Prostate gland (tissue), 2 donors: ENCODE results near the gene SCYL3. TPM values are rescaled to one million over a fixed set of nuclear protein-coding genes. Genes with fewer than 3 reads are reported as not detected.

ENCODE experiments used
- DNase-seq: peaks from one replicate; pipeline ENCODE4 v3.0.0-alpha.2; 2019; ENCODE audit warnings: low spot score
- H3K27ac ChIP-seq, 2 donors: fragments of 200-600 bp; sonication (generic); 2 replicates each; pipeline ENCODE4 v1.5.1; 2017 to 2019
- H3K27me3 ChIP-seq: fragments of 200-600 bp; sonication (generic); replicated peaks from 2 replicates; pipeline ENCODE4 v1.5.1; 2019; ENCODE audit not compliant: insufficient read depth
- H3K36me3 ChIP-seq, 2 donors: fragments of 200-600 bp; sonication (generic); 1 replicate in 1 of 2; 2 replicates in 1 of 2; pipeline versions ENCODE4 v1.5.1 to v1.8.1; 2017 to 2019
- H3K4me1 ChIP-seq: fragments of 200-600 bp; sonication (generic); replicated peaks from 2 replicates; pipeline ENCODE4 v1.5.1; 2019
- H3K4me3 ChIP-seq, 2 donors: fragments of 200-600 bp; sonication (generic); 2 replicates each; pipeline ENCODE4 v1.5.1; 2017 to 2019
- H3K9me3 ChIP-seq: fragments of 200-600 bp; sonication (generic); 2 replicates; pipeline ENCODE4 v1.5.1; 2017
- POLR2A ChIP-seq: fragments of 450-650 bp; IDR thresholded peaks from one replicate; pipeline ENCODE4 v1.6.1; 2016; ENCODE audit warnings: antibody characterized with exemption, mild to moderate bottlenecking
- POLR2AphosphoS5 ChIP-seq: sonication (generic); formaldehyde crosslinking; IDR thresholded peaks from one replicate; pipeline ENCODE4 v1.6.1; 2017; ENCODE audit warnings: antibody characterized with exemption
- WGBS: methylation state at CpG from one replicate; pipeline ENCODE4 v1.1.5; 2018; 5-methylcytosine and 5-hydroxymethylcytosine counted together
- intact Hi-C: fragments of 100-400 bp; cut with DNase I; formaldehyde crosslinking; loops from one replicate; pipeline ENCODE4 v1.14.2; 2022
- total RNA-seq, 2 donors: library from RNA; depleted of rRNA; stranded (reverse); fragments of >200 nt; gene quantifications; one replicate each; pipeline ENCODE4 v1.1.0, GENCODE V29; 2016
- TF ChIP-seq, protein P1 (sequence below), 4 experiments: fragments of 200-600 bp in 2 of 4; fragments of 450-650 bp in 2 of 4; sonication (generic) in 2 of 4; IDR thresholded peaks; 1 replicate in 3 of 4; 2 replicates in 1 of 4; pipeline ENCODE4 v1.5.1; 2016 to 2019; ENCODE audit warnings: antibody characterized with exemption in 4 of 4, mild to moderate bottlenecking in 2 of 4, moderate library complexity in 2 of 4

Gene SCYL3, protein sequence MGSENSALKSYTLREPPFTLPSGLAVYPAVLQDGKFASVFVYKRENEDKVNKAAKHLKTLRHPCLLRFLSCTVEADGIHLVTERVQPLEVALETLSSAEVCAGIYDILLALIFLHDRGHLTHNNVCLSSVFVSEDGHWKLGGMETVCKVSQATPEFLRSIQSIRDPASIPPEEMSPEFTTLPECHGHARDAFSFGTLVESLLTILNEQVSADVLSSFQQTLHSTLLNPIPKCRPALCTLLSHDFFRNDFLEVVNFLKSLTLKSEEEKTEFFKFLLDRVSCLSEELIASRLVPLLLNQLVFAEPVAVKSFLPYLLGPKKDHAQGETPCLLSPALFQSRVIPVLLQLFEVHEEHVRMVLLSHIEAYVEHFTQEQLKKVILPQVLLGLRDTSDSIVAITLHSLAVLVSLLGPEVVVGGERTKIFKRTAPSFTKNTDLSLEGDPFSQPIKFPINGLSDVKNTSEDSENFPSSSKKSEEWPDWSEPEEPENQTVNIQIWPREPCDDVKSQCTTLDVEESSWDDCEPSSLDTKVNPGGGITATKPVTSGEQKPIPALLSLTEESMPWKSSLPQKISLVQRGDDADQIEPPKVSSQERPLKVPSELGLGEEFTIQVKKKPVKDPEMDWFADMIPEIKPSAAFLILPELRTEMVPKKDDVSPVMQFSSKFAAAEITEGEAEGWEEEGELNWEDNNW
- total RNA-seq: 10 to 100 TPM; 15.8 to 18.6 TPM

DNA sequence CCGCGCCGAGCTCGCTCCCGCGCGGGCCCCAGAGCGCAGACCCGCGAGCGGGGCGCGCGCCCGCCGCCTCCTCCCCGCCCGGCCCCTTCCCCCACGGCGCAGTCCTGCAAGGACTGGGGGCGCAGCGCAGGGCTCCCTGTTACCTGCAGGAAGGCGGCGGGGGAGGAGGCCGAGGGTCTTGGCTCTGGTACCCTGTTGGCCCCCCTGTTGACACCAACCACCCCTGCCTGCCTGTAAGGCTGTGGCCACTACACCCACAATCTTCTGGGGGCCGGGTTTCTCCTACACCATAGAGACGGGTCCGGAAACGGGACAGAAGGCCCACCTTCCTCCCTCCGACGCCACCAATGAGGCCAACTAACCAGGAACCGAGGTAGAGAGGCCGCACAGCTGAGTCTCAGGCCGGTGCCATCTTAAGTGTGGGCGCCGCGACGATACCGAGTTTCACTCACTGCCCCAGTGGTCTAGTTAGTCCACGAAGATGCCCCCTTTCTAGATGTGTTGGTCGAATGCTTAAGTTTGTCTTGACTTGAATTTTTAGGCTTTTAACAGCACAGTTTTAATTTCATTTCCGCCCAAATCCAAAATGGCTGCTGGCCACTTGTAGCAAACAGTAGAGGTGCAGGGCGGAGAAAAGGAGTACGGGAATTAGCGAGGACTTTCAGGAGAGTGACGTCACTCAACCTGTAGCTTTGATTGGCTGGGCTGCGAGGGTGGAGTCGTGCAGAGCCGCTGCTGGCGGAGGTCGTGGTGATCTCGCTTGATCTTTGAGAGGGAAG is at the start of gene SCYL3:
Gene SCYL3, minus strand, starts transcription at position 252 of the 779 bp plus-strand sequence. CDS start 5,056 bp downstream, outside the sequence.
- 1% methylated on average over 32 of the region's 52 CpGs for WGBS
- TF ChIP-seq POLR2AphosphoS5: peak; percentile 88
- peak; percentile 62 for TF ChIP-seq POLR2A
- TF ChIP-seq, protein P1, sequence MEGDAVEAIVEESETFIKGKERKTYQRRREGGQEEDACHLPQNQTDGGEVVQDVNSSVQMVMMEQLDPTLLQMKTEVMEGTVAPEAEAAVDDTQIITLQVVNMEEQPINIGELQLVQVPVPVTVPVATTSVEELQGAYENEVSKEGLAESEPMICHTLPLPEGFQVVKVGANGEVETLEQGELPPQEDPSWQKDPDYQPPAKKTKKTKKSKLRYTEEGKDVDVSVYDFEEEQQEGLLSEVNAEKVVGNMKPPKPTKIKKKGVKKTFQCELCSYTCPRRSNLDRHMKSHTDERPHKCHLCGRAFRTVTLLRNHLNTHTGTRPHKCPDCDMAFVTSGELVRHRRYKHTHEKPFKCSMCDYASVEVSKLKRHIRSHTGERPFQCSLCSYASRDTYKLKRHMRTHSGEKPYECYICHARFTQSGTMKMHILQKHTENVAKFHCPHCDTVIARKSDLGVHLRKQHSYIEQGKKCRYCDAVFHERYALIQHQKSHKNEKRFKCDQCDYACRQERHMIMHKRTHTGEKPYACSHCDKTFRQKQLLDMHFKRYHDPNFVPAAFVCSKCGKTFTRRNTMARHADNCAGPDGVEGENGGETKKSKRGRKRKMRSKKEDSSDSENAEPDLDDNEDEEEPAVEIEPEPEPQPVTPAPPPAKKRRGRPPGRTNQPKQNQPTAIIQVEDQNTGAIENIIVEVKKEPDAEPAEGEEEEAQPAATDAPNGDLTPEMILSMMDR (IDR thresholded peaks at IDR 0.05): no peak
- intact Hi-C loops: no loop called here
- peak; percentile 96 for DNase-seq
- peak within 1 kb of the TSS; percentile 91 to 99 for H3K4me3 ChIP-seq
- no peaks in the 10 kb centered on the region for H3K36me3 ChIP-seq
- no peaks in the 10 kb centered on the region for H3K9me3 ChIP-seq
- no peaks in the 10 kb centered on the region for H3K27me3 ChIP-seq
- H3K27ac ChIP-seq: peak within 1 kb of the TSS; percentile 96 to 97
- H3K4me1 ChIP-seq: peaks cover 12% of the 10 kb centered on the region

DNA sequence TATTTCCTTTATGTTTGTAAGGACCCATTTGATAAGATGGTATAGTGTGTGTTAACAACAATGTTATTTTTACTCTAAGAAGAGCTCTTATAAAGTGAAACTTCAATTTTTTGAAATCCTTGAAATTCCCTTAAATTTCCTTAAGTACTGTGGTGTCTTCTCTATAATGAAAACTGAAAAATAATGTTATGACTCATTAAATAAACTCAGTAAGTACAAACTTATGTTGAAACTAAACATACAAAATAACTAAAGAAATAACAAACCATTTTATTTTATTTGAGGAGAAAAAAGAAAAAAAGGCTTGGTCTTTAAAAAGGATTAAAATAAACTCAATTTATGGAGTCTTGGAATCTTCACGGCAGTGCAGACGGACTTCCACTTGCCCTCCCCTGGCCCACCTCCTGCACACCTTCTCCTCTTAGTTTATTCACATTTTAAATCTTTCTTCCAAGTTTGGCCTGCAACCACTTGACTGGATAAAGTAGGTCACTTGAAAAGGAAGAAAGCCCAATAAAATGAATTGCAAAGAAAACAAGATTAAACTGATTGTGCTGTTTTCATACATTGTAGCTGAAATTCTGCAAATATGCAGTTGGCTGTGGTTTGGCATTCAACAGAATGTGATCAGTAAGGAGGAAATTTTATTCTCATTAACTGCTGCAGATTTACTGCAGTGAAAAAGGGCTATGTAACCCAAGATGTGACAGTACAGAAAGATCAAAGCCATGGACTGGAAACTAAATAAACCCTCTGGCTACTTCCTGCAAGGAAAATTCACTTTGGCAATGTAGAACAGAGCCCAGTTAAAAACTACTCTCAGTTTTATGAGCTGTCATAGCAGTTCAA is 48.5 kb upstream of the SCYL3 start:
- no peaks in the 10 kb centered on the region for H3K36me3 ChIP-seq
- no peaks in the 10 kb centered on the region for H3K4me1 ChIP-seq
- H3K27me3 ChIP-seq: no peaks in the 10 kb centered on the region
- no peak overlapping the region for H3K27ac ChIP-seq
- no peak overlapping the region for H3K4me3 ChIP-seq
- intact Hi-C loops: loop anchor here (10.0 kb wide), 3 partner anchors 193 to 593 kb away; partner anchors contain the start of gene GORAB
- 14% methylated on average over 2 of the region's 2 CpGs for WGBS
- peak; percentile 84 for TF ChIP-seq POLR2AphosphoS5
- TF ChIP-seq, protein P1 (IDR thresholded peaks at IDR 0.05): no peak
- DNase-seq: peak; percentile 55
- H3K9me3 ChIP-seq: no peaks in the 10 kb centered on the region

DNA sequence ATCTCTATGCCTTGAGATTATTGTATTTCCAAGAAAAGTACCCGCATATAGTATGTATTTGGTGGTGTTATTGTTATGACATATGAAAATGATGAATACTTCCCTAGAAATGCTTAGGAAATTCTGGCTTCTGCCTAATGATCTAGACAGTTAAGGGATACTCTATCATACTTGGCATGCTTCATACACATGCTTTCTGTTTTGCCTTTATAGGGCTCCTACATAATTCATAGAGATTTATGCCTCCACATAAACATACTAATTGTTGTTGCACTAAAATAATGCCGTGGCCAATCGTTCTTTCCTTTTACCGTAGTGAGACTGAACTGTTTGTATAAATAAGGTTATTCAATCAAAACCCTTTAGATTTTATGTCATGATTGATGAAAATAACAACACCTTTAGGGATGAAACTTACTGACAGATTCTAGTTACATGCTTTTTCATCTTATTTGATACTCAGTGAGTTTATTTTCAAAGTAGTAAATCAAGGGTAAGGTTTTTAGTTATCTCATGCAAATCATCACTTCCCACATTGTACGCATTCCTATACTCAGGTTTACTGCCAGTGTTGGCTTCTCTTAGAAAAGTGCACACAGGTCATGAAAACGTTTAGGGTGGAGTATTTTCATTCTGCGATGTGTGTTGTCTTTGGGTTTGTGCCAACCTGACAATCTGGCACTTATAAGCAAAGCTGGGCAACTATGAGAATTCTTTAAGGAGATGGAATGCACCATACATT is 40.5 kb upstream of the SCYL3 start:
- intact Hi-C loops: loop anchor here (5.0 to 10.0 kb wide), 3 partner anchors 141 to 833 kb away; partner anchors contain the start of genes KIFAP3 and PRRX1

More for the DNA sequence above, 40.5 kb upstream of the SCYL3 start:
- no peak for DNase-seq
- Histone ChIP-seq H3K4me3 (no peak overlapping the region), H3K4me1 (no peaks in the 10 kb centered on the region), H3K36me3 (no peaks in the 10 kb centered on the region), H3K9me3 (no peaks in the 10 kb centered on the region), H3K27me3 (no peaks in the 10 kb centered on the region), H3K27ac (no peak overlapping the region)
- TF ChIP-seq, protein P1 (IDR thresholded peaks at IDR 0.05): no peak
- TF ChIP-seq POLR2A (no peak), POLR2AphosphoS5 (no peak)
- 44% methylated on average over 7 of the region's 7 CpGs for WGBS
